ENCODE data around the gene YBX2. TPM values are rescaled to one million over a fixed set of nuclear protein-coding genes. Genes with fewer than 3 reads are reported as not detected.

Gene YBX2
- total RNA-seq, 1 donor from 2014 or later = not detected

DNA sequence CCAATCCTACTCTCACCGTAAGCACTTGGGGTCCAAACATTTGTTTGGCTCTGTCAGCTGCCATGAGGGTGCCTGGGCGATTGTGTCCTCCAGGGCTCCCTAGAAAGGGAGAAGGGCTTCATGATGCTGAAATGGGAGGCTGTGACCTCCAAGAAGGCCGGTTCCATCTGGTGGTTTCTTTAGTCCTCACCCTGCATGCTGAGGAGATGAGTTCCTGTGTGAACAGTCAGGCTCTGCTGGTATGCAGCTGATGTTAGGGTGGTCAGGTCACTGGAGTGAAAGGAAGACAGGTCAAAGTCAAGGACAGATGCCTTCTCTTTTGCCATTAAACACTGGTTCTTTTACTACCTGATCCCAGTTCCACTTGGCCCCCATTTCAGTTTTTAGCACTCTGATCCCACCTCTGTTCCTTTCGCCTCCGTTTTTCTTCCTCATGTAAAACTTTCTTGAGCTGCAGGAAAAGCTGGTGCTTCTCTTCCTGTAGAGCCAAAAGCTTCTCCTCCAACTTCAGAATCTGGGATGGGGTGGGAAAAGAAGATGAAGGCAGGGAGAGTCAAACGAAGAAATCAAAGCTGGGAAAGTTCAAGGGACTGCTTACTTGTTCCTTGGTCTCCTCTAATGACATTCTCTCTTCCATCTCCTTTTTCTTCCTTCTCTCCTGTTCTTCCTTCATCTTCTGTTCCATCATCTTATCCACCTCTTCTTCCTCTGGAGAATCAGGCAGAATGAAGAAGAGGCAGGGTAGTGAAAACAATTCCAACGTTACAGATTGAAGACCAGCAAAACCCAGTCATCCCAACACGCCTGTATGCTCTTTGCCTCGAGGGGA is 19.7 kb upstream of the YBX2 start:
- Histone ChIP-seq H3K27ac (peak overlapping the region; percentile 93 to 95), H3K9me3 (no peaks in the 10 kb centered on the region), H3K36me3 (peaks cover 66 to 67% of the 10 kb centered on the region in 2 donors), H3K4me1 (peaks cover 13 to 41% of the 10 kb centered on the region in 2 donors), H3K27me3 (no peaks in the 10 kb centered on the region), H3K4me3 (peak overlapping the region; percentile 81 to 88)
- TF ChIP-seq, protein P1, sequence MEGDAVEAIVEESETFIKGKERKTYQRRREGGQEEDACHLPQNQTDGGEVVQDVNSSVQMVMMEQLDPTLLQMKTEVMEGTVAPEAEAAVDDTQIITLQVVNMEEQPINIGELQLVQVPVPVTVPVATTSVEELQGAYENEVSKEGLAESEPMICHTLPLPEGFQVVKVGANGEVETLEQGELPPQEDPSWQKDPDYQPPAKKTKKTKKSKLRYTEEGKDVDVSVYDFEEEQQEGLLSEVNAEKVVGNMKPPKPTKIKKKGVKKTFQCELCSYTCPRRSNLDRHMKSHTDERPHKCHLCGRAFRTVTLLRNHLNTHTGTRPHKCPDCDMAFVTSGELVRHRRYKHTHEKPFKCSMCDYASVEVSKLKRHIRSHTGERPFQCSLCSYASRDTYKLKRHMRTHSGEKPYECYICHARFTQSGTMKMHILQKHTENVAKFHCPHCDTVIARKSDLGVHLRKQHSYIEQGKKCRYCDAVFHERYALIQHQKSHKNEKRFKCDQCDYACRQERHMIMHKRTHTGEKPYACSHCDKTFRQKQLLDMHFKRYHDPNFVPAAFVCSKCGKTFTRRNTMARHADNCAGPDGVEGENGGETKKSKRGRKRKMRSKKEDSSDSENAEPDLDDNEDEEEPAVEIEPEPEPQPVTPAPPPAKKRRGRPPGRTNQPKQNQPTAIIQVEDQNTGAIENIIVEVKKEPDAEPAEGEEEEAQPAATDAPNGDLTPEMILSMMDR (IDR thresholded peaks at IDR 0.05) = no peak
- no peak for DNase-seq (ENCODE audit: low spot score in 2 of 2)
- intact Hi-C loops (cut with DNase I) = no loop called here

DNA sequence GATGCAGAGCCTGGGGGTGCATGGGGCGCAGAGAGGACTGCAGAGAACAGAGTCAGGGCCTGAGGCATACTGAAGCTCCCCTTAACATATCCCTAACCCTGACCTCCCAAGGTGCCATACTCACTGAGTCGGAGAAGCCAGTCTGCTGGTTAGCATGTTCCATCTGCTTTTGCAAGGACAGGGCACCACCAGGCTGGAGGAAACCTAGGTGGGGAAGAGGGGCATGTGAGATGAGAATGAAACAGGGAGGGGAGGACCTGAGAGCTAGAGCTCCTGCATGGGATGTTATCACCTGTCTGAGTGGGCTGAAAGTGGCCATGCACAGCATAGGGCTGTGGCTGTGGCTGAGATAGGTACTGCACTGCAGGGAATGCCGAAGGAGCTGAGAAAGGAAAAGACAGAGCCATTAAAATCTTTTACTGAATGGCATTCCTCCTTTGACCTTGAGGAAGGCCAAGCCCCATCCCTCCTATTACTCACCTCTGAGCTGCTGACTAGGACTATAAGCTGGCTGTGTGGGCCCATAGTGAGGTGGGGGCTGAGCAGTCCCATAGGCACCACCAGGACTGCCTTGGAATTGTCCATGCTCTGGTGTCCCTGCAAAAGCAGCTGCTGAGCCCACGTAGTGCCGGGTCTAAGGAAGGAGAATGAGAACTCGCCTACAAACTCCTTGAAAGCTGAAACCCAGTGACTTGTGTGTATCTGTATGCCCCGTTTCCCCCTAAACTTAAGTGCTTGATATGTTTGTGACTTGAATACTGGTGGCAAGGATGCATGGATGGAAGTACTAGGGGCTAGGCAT is 18.9 kb upstream of the YBX2 start:
- no peaks in the 10 kb centered on the region for H3K9me3 ChIP-seq
- intact Hi-C loops (cut with DNase I) = no loop called here
- peak overlapping the region in 1 of 2 donors; percentile 6 for H3K4me3 ChIP-seq
- no peak for DNase-seq (ENCODE audit: low spot score in 2 of 2)
- TF ChIP-seq, protein P1 (IDR thresholded peaks at IDR 0.05) = peak in 1 of 3 experiments; percentile 6
- peaks cover 59% of the 10 kb centered on the region in 2 donors for H3K36me3 ChIP-seq
- peaks cover 13 to 45% of the 10 kb centered on the region in 2 donors for H3K4me1 ChIP-seq
- H3K27me3 ChIP-seq = no peaks in the 10 kb centered on the region
- H3K27ac ChIP-seq = no peak overlapping the region

DNA sequence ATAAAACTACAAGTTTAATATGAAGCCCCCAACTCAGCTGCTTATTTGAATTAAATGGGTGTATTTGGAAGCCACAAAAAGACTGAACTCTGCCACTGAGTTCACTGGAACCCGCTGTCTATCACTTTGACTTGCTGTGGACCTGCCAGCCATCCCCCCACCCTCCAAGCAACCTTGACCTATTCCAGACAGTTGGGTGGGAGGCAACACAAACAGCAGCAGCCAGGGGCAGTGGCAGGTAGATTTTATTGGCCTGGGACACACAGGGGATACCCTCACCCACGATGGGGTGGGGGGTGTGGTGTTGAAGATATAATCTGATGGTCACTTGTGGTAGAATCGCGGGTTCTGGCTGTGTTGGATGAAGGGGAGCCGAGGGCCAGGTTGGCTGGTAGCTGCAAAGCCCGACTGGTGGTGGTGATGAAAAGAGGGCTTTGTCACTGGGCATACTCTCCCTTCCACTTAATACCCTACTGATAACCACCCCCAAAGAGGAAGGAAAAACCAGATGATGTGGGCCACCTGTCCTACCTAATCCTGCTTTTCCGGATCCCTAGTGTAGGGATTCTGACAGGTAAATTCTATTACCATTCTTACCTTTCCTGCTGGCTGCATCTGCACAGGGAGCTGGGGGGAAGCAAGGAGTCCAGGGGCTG is 18.1 kb upstream of the YBX2 start:
- intact Hi-C loops (cut with DNase I) = no loop called here
- H3K27ac ChIP-seq = no peak overlapping the region
- H3K4me1 ChIP-seq = peaks cover 13 to 45% of the 10 kb centered on the region in 2 donors
- no peaks in the 10 kb centered on the region for H3K27me3 ChIP-seq
- TF ChIP-seq, protein P1 (IDR thresholded peaks at IDR 0.05) = no peak
- no peak for DNase-seq (ENCODE audit: low spot score in 2 of 2)
- no peak overlapping the region for H3K4me3 ChIP-seq
- H3K9me3 ChIP-seq = no peaks in the 10 kb centered on the region
- H3K36me3 ChIP-seq = peaks cover 51 to 52% of the 10 kb centered on the region in 2 donors

DNA sequence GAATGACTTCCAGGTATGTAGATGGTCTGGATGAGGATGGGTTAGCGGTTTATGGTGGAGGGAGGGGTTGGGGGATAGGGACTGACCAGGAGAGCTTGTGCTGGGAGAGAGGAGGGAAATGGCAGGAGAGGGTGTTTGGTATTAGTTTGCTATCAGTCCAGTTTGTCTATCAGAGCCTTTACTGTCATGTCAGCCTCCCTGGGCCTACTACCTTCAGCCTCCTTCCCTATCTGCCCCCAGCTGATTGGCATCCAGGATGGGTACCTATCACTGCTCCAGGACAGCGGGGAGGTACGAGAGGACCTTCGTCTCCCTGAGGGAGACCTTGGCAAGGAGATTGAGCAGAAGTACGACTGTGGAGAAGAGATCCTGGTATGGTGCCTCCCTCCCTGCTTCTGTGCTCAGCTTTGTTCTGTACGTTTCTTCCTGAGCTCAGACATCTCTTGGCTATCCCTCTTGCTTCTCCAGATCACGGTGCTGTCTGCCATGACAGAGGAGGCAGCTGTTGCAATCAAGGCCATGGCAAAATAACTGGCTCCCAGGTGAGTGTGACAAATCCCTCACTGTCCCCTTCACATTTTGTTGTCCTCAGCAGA is 16.8 kb upstream of the YBX2 start:
- intact Hi-C loops (cut with DNase I) = no loop called here
- Histone ChIP-seq H3K9me3 (no peaks in the 10 kb centered on the region), H3K4me1 (peaks cover 13 to 48% of the 10 kb centered on the region in 2 donors), H3K4me3 (no peak overlapping the region), H3K27me3 (no peaks in the 10 kb centered on the region), H3K27ac (no peak overlapping the region), H3K36me3 (peaks cover 46% of the 10 kb centered on the region in 2 donors)
- no peak for DNase-seq (ENCODE audit: low spot score in 2 of 2)
- TF ChIP-seq, protein P1 (IDR thresholded peaks at IDR 0.05) = no peak

DNA sequence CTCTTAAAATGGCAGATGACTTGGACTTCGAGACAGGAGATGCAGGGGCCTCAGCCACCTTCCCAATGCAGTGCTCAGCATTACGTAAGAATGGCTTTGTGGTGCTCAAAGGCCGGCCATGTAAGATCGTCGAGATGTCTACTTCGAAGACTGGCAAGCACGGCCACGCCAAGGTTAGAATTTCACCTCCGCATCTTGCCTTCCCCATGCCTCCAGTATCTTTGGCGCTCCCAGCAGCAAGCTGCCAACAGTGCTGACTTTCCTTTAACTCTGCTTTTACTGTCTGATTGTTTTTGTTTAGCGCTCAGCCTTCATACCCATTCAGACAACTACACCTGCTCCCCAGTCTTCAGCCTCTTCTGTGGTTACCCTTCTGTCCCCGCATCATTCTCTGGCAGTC is 15.2 kb upstream of the YBX2 start:
- TF ChIP-seq, protein P1 (IDR thresholded peaks at IDR 0.05) = no peak
- H3K27ac ChIP-seq = peak overlapping the region; percentile 97 to 100
- peaks cover 10 to 45% of the 10 kb centered on the region in 2 donors for H3K4me1 ChIP-seq
- H3K36me3 ChIP-seq = peaks cover 46% of the 10 kb centered on the region in 2 donors
- peak overlapping the region; percentile 76 to 99 for H3K4me3 ChIP-seq
- H3K9me3 ChIP-seq = no peaks in the 10 kb centered on the region
- intact Hi-C loops (cut with DNase I) = loop anchor here (2.0 to 5.0 kb wide), 2 partner anchors 41 to 378 kb away; partner anchors contain the start of genes TP53 and WRAP53
- H3K27me3 ChIP-seq = no peaks in the 10 kb centered on the region
- no peak for DNase-seq (ENCODE audit: low spot score in 2 of 2)

All from ascending aorta (tissue), 2 donors.